HepG2 (cell line): ENCODE measurements around the gene PNKD.

Source experiments
- FOXO1 ChIP-seq: sonication (generic); formaldehyde crosslinking; IDR thresholded peaks from 2 replicates; pipeline ENCODE4 v1.4.0; 2020; ENCODE audit warnings: missing genetic modification reagents
- HDAC1 ChIP-seq: sonication (generic); formaldehyde crosslinking; IDR thresholded peaks from 2 replicates; pipeline ENCODE4 v1.5.1; 2020; ENCODE audit warnings: mild to moderate bottlenecking, missing genetic modification reagents
- MAZ ChIP-seq, 2 experiments: sonication (generic) in 1 of 2; formaldehyde crosslinking in 1 of 2; IDR thresholded peaks; 2 replicates each; pipeline versions ENCODE4 v1.5.0 to v1.6.1; 2012 to 2020; ENCODE audit warnings: low read depth in 2 of 2, mild to moderate bottlenecking in 2 of 2, borderline replicate concordance in 1 of 2, improper control_type of control experiment in 1 of 2, low read length in 1 of 2, missing genetic modification reagents in 1 of 2, moderate library complexity in 1 of 2
- MXI1 ChIP-seq: IDR thresholded peaks from 3 replicates; pipeline ENCODE4 v1.6.1; 2012; ENCODE audit warnings: low read depth, low read length, inconsistent platforms, borderline replicate concordance
- NBN ChIP-seq: fragments of 450-650 bp; conservative IDR thresholded peaks from 2 replicates; pipeline ENCODE4 v1.6.1; 2017
- NR2C2 ChIP-seq: sonication (generic); formaldehyde crosslinking; IDR thresholded peaks from 2 replicates; pipeline ENCODE4 v1.4.0; 2020; ENCODE audit warnings: missing genetic modification reagents, mild to moderate bottlenecking, moderate library complexity, borderline replicate concordance
- POLR2AphosphoS2 ChIP-seq: IDR thresholded peaks from 2 replicates; pipeline ENCODE4 v1.6.1; 2011; ENCODE audit warnings: low read depth, low read length, improper control_type of control experiment
- SMC3 ChIP-seq: IDR thresholded peaks from 2 replicates; pipeline ENCODE4 v1.6.1; 2011; ENCODE audit warnings: low read length, improper control_type of control experiment
- TCF7L2 ChIP-seq: IDR thresholded peaks from 2 replicates; pipeline ENCODE4 v1.6.1; 2011; ENCODE audit warnings: mild to moderate bottlenecking, low read depth, low read length, moderate library complexity
- ZNF598 ChIP-seq: sonication (generic); formaldehyde crosslinking; IDR thresholded peaks from 2 replicates; pipeline ENCODE4 v1.5.1; 2020; ENCODE audit warnings: mild to moderate bottlenecking, missing genetic modification reagents, borderline replicate concordance
- ZNF749 ChIP-seq: sonication (generic); formaldehyde crosslinking; IDR thresholded peaks from 2 replicates; pipeline ENCODE4 v1.8.0; 2022; ENCODE audit warnings: mild to moderate bottlenecking, missing genetic modification reagents, moderate library complexity, borderline replicate concordance
- TF ChIP-seq, protein P1 (sequence below): sonication (generic); formaldehyde crosslinking; IDR thresholded peaks from 2 replicates; pipeline ENCODE4 v1.4.0; 2020; ENCODE audit warnings: missing genetic modification reagents, borderline replicate concordance

GRCh38 chr2:218392891-218393462, 122.7 kb downstream of the PNKD start:
- TF ChIP-seq POLR2AphosphoS2 (no peak), ZNF749 (CRISPR knock-in tag) (no peak), SMC3 (no peak), NBN (no peak), HDAC1 (CRISPR knock-in tag) (no peak), ZNF598 (CRISPR knock-in tag) (no peak), FOXO1 (CRISPR knock-in tag) (no peak), MXI1 (no peak), NR2C2 (no peak), MAZ (IDR thresholded peaks at IDR 0.05; ENCODE audit: borderline replicate concordance, low read depth, low read length) (no peak), MAZ (CRISPR knock-in tag; IDR thresholded peaks at IDR 0.05; ENCODE audit: low read depth) (no peak), TCF7L2 (no peak)
- TF ChIP-seq, protein P1, sequence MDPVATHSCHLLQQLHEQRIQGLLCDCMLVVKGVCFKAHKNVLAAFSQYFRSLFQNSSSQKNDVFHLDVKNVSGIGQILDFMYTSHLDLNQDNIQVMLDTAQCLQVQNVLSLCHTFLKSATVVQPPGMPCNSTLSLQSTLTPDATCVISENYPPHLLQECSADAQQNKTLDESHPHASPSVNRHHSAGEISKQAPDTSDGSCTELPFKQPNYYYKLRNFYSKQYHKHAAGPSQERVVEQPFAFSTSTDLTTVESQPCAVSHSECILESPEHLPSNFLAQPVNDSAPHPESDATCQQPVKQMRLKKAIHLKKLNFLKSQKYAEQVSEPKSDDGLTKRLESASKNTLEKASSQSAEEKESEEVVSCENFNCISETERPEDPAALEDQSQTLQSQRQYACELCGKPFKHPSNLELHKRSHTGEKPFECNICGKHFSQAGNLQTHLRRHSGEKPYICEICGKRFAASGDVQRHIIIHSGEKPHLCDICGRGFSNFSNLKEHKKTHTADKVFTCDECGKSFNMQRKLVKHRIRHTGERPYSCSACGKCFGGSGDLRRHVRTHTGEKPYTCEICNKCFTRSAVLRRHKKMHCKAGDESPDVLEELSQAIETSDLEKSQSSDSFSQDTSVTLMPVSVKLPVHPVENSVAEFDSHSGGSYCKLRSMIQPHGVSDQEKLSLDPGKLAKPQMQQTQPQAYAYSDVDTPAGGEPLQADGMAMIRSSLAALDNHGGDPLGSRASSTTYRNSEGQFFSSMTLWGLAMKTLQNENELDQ: no peak
